ENCODE data around the gene BTG2.

Gene BTG2

DNA sequence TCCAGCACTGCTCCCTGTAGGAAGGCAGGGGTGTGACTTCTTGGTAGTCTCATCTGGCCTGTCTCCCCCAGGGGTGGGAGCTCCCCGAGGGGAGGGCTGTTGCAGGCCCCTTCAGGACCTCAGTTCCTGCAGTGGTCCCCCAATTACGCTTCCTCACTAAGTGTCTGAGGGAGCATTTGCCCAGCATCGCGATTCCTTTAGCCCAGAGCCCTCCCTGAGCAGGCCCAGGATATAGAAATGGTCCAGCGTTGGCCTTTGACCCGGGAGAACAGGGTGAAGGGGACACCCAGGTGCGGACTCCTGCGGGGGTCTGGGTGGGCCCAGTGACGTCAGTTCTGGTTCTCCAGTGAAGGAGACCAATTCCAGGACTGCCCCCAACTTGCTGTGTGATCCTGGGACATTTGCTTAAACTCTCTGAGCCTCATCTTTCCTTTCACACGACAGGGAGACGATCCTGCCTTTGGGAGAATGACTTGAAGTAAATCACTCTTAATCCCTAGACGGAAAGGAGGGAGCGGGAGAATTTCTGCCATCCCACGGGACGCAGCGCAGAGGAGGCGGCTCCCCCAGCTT lies 32.6 kb upstream of the BTG2 start:
- Histone ChIP-seq H3K9me2 (replicated peaks; ENCODE audit: low read depth, low read length) (no peaks in the 10 kb centered on the region), H3K36me3 (ENCODE audit: insufficient read depth, low read length) (no peaks in the 10 kb centered on the region), H3K79me2 (ENCODE audit: insufficient read depth, low read length) (no peaks in the 10 kb centered on the region), H3K27me3 (ENCODE audit: insufficient read depth, low read length, poor library complexity, severe bottlenecking) (no peaks in the 10 kb centered on the region), H3K9me3 (ENCODE audit: insufficient read depth, low read depth, low read length) (no peaks in the 10 kb centered on the region), H3K4me1 (ENCODE audit: insufficient read depth, low read length, poor library complexity, severe bottlenecking) (peaks cover 40% of the 10 kb centered on the region), H2AFZ (ENCODE audit: low read length) (no peak overlapping the region), H3K4me2 (ENCODE audit: low read depth, low read length, poor library complexity, severe bottlenecking) (no peak overlapping the region), H3K9ac (ENCODE audit: low read depth, low read length, poor library complexity, severe bottlenecking) (no peak overlapping the region), H4K20me1 (ENCODE audit: insufficient read depth, low read length, poor library complexity, severe bottlenecking) (no peaks in the 10 kb centered on the region), H3F3A (ENCODE audit: low read depth) (no peaks in the 10 kb centered on the region), H3K4me3 (ENCODE audit: low read length, poor library complexity, severe bottlenecking) (no peak overlapping the region)
- TF ChIP-seq EZH2phosphoT487 (IDR thresholded peaks at IDR 0.05; ENCODE audit: borderline replicate concordance) = no peak
- TF ChIP-seq, protein P1, sequence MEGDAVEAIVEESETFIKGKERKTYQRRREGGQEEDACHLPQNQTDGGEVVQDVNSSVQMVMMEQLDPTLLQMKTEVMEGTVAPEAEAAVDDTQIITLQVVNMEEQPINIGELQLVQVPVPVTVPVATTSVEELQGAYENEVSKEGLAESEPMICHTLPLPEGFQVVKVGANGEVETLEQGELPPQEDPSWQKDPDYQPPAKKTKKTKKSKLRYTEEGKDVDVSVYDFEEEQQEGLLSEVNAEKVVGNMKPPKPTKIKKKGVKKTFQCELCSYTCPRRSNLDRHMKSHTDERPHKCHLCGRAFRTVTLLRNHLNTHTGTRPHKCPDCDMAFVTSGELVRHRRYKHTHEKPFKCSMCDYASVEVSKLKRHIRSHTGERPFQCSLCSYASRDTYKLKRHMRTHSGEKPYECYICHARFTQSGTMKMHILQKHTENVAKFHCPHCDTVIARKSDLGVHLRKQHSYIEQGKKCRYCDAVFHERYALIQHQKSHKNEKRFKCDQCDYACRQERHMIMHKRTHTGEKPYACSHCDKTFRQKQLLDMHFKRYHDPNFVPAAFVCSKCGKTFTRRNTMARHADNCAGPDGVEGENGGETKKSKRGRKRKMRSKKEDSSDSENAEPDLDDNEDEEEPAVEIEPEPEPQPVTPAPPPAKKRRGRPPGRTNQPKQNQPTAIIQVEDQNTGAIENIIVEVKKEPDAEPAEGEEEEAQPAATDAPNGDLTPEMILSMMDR (conservative IDR thresholded peaks at IDR 0.05; ENCODE audit: low read length) = no peak

DNA sequence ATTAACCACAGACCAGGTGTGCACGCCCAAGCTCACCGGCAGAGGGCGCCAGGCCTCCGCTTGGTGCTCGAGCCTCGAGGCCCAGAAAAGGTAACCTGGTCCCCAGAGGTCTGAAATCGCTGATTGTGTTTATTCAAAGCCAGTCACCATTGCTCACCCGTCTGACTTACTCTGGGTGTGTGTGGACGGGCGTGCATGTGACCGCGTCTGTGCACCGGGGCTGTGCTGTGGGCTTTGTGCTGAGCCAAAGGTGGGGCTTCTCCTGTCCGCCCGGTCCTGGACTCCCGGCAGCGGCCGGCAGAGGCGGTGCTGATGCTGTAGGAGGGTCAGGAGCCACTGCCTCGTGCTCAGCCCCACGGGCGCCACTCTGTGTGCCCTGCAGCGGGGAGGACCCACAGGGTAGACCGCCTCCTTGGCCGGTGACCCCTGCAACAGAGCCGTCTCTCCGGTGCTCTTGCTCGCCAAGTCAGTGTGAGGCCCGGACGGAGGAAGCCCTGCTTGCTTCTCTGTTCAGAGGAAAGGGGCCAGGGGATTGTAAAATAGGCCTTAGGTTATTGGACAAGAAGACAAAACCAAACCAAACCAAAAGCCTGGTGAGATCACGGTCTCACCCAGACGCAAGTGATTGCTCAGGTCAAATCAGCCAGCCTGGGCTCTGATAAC lies 32.0 kb upstream of the BTG2 start:
- H2AFZ ChIP-seq (ENCODE audit: low read length) = no peak overlapping the region
- peak overlapping the region; percentile 24 for H3K4me3 ChIP-seq (ENCODE audit: low read length, poor library complexity, severe bottlenecking)
- H3K9me3 ChIP-seq (ENCODE audit: insufficient read depth, low read depth, low read length) = no peaks in the 10 kb centered on the region
- no peaks in the 10 kb centered on the region for H3K27me3 ChIP-seq (ENCODE audit: insufficient read depth, low read length, poor library complexity, severe bottlenecking)
- H3K4me1 ChIP-seq (ENCODE audit: insufficient read depth, low read length, poor library complexity, severe bottlenecking) = peaks cover 44% of the 10 kb centered on the region
- no peaks in the 10 kb centered on the region for H4K20me1 ChIP-seq (ENCODE audit: insufficient read depth, low read length, poor library complexity, severe bottlenecking)
- TF ChIP-seq, protein P1 (conservative IDR thresholded peaks at IDR 0.05; ENCODE audit: low read length) = peak; percentile 99
- no peak for TF ChIP-seq EZH2phosphoT487 (IDR thresholded peaks at IDR 0.05; ENCODE audit: borderline replicate concordance)
- peak overlapping the region; percentile 52 for H3K4me2 ChIP-seq (ENCODE audit: low read depth, low read length, poor library complexity, severe bottlenecking)
- no peaks in the 10 kb centered on the region for H3K36me3 ChIP-seq (ENCODE audit: insufficient read depth, low read length)
- peak overlapping the region; percentile 31 for H3K9ac ChIP-seq (ENCODE audit: low read depth, low read length, poor library complexity, severe bottlenecking)
- no peaks in the 10 kb centered on the region for H3F3A ChIP-seq (ENCODE audit: low read depth)
- no peaks in the 10 kb centered on the region for H3K9me2 ChIP-seq (replicated peaks; ENCODE audit: low read depth, low read length)
- H3K79me2 ChIP-seq (ENCODE audit: insufficient read depth, low read length) = no peaks in the 10 kb centered on the region

GRCh38 chr1:203273869-203274602 lies 31.3 kb upstream of the BTG2 start:
- Histone ChIP-seq H3K79me2 (ENCODE audit: insufficient read depth, low read length) (no peaks in the 10 kb centered on the region), H4K20me1 (ENCODE audit: insufficient read depth, low read length, poor library complexity, severe bottlenecking) (no peaks in the 10 kb centered on the region), H3K36me3 (ENCODE audit: insufficient read depth, low read length) (no peaks in the 10 kb centered on the region), H3F3A (ENCODE audit: low read depth) (no peaks in the 10 kb centered on the region), H3K9me2 (replicated peaks; ENCODE audit: low read depth, low read length) (no peaks in the 10 kb centered on the region), H3K9me3 (ENCODE audit: insufficient read depth, low read depth, low read length) (no peaks in the 10 kb centered on the region), H2AFZ (ENCODE audit: low read length) (no peak overlapping the region), H3K27me3 (ENCODE audit: insufficient read depth, low read length, poor library complexity, severe bottlenecking) (no peaks in the 10 kb centered on the region), H3K4me2 (ENCODE audit: low read depth, low read length, poor library complexity, severe bottlenecking) (peak overlapping the region; percentile 52), H3K4me3 (ENCODE audit: low read length, poor library complexity, severe bottlenecking) (peak overlapping the region; percentile 17), H3K4me1 (ENCODE audit: insufficient read depth, low read length, poor library complexity, severe bottlenecking) (peaks cover 44% of the 10 kb centered on the region), H3K9ac (ENCODE audit: low read depth, low read length, poor library complexity, severe bottlenecking) (peak overlapping the region; percentile 31)
- no peak for TF ChIP-seq EZH2phosphoT487 (IDR thresholded peaks at IDR 0.05; ENCODE audit: borderline replicate concordance)
- TF ChIP-seq, protein P1 (conservative IDR thresholded peaks at IDR 0.05; ENCODE audit: low read length) = no peak

Measured in Loucy (cell line).